Esophagus (tissue), 2 donors: ENCODE data around the gene MARK1. TPM values are rescaled to one million over a fixed set of nuclear protein-coding genes. Genes with fewer than 3 reads are reported as not detected.

Experiments used
- H3K27ac ChIP-seq, 2 donors: one replicate each; pipeline ENCODE4 v1.5.1; 2013; ENCODE audit warnings: low read depth in 2 of 2, mild to moderate bottlenecking in 2 of 2, inconsistent platforms in 1 of 2, low read length in 1 of 2, moderate library complexity in 1 of 2
- H3K27me3 ChIP-seq, 2 donors: one replicate each; pipeline ENCODE4 v1.6.1; 2013; ENCODE audit warnings: low read length in 2 of 2, control low read depth in 1 of 2, mild to moderate bottlenecking in 1 of 2; ENCODE audit not compliant: insufficient read depth in 2 of 2, control insufficient read depth in 1 of 2
- H3K36me3 ChIP-seq, 2 donors: one replicate each; pipeline ENCODE4 v1.6.1; 2013; ENCODE audit warnings: low read length in 1 of 2; ENCODE audit not compliant: control insufficient read depth in 2 of 2, insufficient read depth in 2 of 2
- H3K4me1 ChIP-seq, 2 donors: one replicate each; pipeline ENCODE4 v1.6.1; 2013; ENCODE audit warnings: low read length in 1 of 2; ENCODE audit not compliant: control insufficient read depth in 2 of 2, insufficient read depth in 2 of 2
- H3K4me3 ChIP-seq, 2 donors: one replicate each; pipeline ENCODE4 v1.5.1; 2013; ENCODE audit warnings: low read length in 2 of 2, mild to moderate bottlenecking in 2 of 2, low read depth in 1 of 2, moderate library complexity in 1 of 2
- H3K9me3 ChIP-seq, 2 donors: one replicate each; pipeline ENCODE4 v1.6.1; 2013; ENCODE audit warnings: mild to moderate bottlenecking in 2 of 2, low read depth in 1 of 2, low read length in 1 of 2, moderate library complexity in 1 of 2; ENCODE audit not compliant: control insufficient read depth in 2 of 2, insufficient read depth in 1 of 2
- WGBS, 2 donors: extraction: QIAGEN DNeasy Blood & Tissue Kit; methylation state at CpG; one replicate each; pipeline ENCODE4 v1.1.7; 2013; 5-methylcytosine and 5-hydroxymethylcytosine counted together
- polyA plus RNA-seq, 2 donors: library from polyadenylated mRNA; stranded (reverse); fragments of 200-250 nt; gene quantifications; one replicate each; pipeline ENCODE4 v1.2.3, GENCODE V29; 2013
- donor health status: healthy with polysubstance abuse.
- donor health status: Bipolar disorder and iron deficiency.

The MARK1 gene
- polyA plus RNA-seq, 2 donors: 3.4 to 3.8 TPM

DNA sequence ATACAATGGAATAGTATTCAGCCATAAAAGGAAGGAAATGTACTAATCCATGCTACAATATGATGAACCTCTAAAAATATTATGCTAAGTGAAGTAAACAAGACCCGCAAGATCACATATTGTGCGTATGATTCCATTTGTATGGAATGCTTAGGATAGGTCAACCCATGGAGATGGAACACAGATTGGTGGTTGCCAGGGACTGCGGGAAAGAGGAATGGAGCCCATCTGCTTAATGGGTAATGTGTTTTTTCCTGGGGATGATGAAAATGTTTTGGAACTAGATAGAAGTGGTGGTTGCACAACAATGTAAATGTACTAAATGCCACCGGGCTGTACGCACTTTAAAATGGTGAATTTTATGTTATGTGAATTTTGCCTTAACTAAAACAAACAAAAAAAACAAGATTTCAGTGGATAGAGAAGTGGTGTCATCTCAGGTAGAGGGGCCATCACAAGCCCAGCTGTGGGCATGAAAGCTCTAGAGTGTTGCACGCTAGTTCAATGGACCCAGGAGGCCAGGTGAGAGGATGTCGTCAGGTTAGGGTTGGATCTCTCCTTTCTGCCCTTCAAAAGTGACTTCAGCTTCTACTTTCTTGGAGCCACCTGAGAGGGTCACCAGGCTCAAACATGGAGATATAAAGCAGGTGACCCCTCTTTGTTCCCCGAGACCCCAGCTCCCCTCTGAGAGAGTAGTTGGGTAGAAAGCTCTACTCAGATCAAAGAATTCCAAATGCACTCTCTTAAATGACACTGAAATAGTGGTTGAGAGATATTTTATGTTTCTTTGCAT is 164.7 kb downstream of the MARK1 start:
- H3K27me3 ChIP-seq: no peaks in the 10 kb centered on the region
- H3K27ac ChIP-seq: no peak overlapping the region
- 92% methylated on average over 8 of the region's 8 CpGs for WGBS, 2 donors
- H3K36me3 ChIP-seq: no peaks in the 10 kb centered on the region
- no peak overlapping the region for H3K4me3 ChIP-seq
- H3K9me3 ChIP-seq: no peaks in the 10 kb centered on the region
- H3K4me1 ChIP-seq: peaks cover 0 to 6% of the 10 kb centered on the region in 2 donors

DNA sequence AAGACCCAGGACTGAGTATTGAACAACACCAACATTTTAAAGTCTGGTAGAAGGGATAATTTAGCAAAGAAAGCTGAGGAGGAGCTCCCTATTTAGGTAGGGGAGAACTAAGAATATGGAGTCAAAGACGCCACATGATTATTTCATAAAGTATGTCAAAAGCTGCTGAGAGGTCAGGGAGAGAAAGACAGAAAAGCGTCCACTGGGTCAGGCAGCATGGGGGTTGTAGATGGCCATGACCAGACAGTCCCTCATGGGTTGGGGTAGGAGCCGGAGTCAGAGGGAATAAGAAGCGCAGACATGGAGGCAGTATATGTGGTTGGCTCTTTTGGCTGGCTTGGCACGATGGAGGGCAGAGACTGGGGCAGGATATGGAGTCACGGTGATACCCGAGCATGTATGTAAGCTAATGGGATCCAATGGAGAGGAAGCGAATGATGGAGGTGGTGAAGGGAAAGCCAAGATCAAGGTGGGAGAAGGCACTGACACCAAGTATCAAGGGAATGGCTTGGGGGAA is 167.0 kb downstream of the MARK1 start:
- Histone ChIP-seq H3K4me1 (peaks cover 0 to 3% of the 10 kb centered on the region in 2 donors), H3K4me3 (no peak overlapping the region), H3K27ac (no peak overlapping the region), H3K36me3 (no peaks in the 10 kb centered on the region), H3K27me3 (no peaks in the 10 kb centered on the region), H3K9me3 (no peaks in the 10 kb centered on the region)
- 96 to 98% methylated on average over 8 of the region's 8 CpGs for WGBS, 2 donors

DNA sequence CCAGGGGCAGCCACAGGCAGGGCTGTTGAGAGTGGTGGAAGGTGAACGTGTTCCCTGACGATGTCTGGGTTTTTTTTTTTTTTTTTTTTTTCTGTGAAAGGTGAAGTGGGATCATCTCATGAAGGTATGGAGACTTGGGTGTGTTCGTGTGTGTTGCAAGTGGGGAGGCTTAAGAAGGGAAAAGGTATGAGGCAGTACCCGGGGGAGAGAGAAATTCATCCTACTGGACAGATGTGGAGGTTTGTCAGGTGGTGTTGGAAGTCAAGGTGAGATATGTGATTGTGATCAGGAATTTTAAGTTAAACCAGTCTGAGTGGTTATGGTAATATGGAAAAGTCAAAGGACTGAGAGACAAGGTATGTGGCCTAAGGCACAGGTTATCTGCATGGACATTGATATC is 167.5 kb downstream of the MARK1 start:
- H3K4me3 ChIP-seq: no peak overlapping the region
- no peaks in the 10 kb centered on the region for H3K27me3 ChIP-seq
- H3K27ac ChIP-seq: no peak overlapping the region
- 89 to 93% methylated on average over 4 of the region's 4 CpGs for WGBS, 2 donors
- no peaks in the 10 kb centered on the region for H3K36me3 ChIP-seq
- H3K9me3 ChIP-seq: no peaks in the 10 kb centered on the region
- peaks cover 0 to 2% of the 10 kb centered on the region in 2 donors for H3K4me1 ChIP-seq

DNA sequence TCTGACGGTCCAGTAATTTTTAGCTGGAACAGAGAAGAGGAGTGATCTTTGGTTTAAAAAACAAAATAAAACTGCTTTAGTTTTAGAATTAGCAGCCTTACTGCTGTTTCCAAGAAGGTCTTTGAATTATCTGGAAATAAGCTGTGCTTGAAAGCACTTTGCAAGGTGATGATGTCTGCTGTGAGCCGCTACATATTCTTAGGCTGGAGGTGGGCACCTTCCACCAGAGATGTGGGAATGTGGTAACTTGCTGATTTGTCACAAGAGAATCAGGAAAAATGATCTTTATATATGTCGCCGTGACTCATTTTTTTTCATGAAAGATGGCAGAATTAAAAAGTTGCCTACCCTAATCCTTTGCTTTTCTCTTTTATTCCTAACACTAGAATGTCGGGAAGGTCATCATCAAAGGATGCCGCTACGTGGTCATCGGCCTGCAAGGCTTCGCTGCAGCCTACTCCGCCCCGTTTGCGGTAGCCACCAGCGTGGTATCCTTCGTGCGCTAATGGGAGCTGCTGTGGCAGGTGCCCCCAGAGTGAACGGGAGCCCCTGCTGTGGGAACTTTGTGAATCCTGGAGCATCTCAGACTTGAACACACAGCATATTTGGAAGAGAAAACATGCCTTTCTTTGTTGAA is 168.4 kb downstream of the MARK1 start:
- no peaks in the 10 kb centered on the region for H3K36me3 ChIP-seq
- H3K27ac ChIP-seq: no peak overlapping the region
- no peaks in the 10 kb centered on the region for H3K9me3 ChIP-seq
- peaks cover 0 to 2% of the 10 kb centered on the region in 2 donors for H3K4me1 ChIP-seq
- WGBS, 2 donors: 94 to 96% methylated on average over 16 of the region's 16 CpGs
- H3K27me3 ChIP-seq: no peaks in the 10 kb centered on the region
- no peak overlapping the region for H3K4me3 ChIP-seq

DNA sequence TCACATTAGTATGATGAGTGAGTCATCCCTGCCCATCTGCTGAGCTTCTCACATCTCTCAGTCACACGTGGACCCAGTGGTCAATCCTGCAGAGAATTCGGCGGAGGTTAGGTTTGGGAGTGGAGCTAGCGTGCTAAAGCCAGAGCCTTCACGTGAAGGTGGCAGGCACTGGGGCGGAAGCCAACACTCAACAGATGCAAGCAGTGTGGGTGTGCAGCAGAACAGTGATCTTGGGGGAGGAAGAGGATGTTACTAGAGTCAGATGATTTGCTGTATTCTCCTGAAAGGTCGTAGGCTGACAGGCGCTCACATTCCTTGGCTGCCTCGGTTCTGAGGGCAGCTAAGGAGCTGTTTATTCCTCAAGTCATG is 168.9 kb downstream of the MARK1 start:
- WGBS, 2 donors: 77% methylated on average over 9 of the region's 9 CpGs
- H3K36me3 ChIP-seq: no peaks in the 10 kb centered on the region
- no peak overlapping the region for H3K4me3 ChIP-seq
- no peaks in the 10 kb centered on the region for H3K27me3 ChIP-seq
- H3K9me3 ChIP-seq: no peaks in the 10 kb centered on the region
- no peak overlapping the region for H3K27ac ChIP-seq
- H3K4me1 ChIP-seq: no peaks in the 10 kb centered on the region

DNA sequence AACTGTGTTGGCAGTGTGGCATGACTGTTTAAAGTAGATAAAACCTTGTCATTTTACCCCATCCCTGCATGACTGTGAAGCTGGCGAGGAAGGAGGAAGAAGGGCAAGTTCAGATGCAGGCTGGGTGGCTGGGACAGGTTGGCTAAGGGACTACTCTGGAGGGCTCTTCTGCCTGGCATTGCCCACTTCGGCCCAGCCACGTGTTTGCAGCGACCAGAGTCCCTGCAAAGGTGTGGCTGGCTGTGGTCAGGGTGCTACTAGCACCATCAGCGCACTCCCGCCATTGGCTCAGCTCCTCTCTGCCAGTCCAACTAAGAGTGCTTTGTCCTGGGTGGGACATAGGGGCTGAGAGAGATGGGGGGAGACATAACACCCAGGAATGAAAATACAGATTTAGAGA is 169.4 kb downstream of the MARK1 start:
- WGBS, 2 donors: 91 to 93% methylated on average over 6 of the region's 6 CpGs

DNA sequence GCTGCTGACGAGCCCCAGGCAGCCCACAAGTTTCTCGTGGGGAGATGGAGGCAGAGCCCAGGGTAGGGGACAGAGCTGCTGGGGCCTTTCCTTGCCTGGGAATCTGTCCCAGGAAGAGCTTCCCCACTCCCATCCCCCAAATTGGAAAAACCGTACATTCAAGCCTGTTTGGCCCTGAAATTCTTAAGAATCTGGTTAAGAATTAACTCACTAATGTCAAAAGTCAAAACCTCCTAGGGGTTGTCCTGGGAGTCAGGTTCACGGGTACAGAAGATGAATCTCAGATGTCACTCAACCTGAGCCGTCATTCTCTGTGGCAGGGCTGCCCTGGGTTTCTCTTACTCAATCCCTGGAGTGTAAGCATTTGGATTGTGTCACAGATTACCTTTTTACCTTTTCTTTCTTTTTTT is 170.7 kb downstream of the MARK1 start:
- no peak overlapping the region for H3K4me3 ChIP-seq
- no peaks in the 10 kb centered on the region for H3K9me3 ChIP-seq
- no peaks in the 10 kb centered on the region for H3K4me1 ChIP-seq
- H3K27me3 ChIP-seq: peaks cover 0 to 3% of the 10 kb centered on the region in 2 donors
- no peaks in the 10 kb centered on the region for H3K36me3 ChIP-seq
- no peak overlapping the region for H3K27ac ChIP-seq
- 78 to 87% methylated on average over 5 of the region's 5 CpGs for WGBS, 2 donors

More for the DNA sequence above, 169.4 kb downstream of the MARK1 start:
- Histone ChIP-seq H3K27ac (no peak overlapping the region), H3K4me1 (no peaks in the 10 kb centered on the region), H3K4me3 (no peak overlapping the region), H3K36me3 (no peaks in the 10 kb centered on the region), H3K9me3 (no peaks in the 10 kb centered on the region), H3K27me3 (no peaks in the 10 kb centered on the region)

DNA sequence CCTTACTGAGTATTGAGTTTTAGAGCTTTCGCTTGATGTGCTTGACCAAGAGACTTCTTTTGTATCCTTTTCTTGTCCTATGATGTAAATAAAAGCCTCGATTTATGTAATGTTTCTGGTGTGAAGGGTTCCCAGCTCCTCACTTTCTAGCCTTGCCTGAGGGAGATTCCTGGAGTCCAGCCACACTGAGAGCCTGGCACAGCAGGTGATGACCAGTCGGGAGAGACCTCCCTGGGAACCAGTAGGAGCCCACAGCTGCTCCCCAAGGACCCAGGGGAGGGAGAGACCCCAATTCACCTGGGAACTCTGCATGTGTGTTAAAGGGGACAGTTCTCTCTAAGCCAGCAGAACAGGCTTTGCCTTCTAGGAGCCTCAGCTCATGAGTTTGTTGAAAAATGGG is 171.1 kb downstream of the MARK1 start:
- Histone ChIP-seq H3K27me3 (peaks cover 0 to 3% of the 10 kb centered on the region in 2 donors), H3K9me3 (no peaks in the 10 kb centered on the region), H3K4me3 (no peak overlapping the region), H3K36me3 (no peaks in the 10 kb centered on the region), H3K27ac (no peak overlapping the region), H3K4me1 (no peaks in the 10 kb centered on the region)
- 76 to 85% methylated on average over 3 of the region's 3 CpGs for WGBS, 2 donors

DNA sequence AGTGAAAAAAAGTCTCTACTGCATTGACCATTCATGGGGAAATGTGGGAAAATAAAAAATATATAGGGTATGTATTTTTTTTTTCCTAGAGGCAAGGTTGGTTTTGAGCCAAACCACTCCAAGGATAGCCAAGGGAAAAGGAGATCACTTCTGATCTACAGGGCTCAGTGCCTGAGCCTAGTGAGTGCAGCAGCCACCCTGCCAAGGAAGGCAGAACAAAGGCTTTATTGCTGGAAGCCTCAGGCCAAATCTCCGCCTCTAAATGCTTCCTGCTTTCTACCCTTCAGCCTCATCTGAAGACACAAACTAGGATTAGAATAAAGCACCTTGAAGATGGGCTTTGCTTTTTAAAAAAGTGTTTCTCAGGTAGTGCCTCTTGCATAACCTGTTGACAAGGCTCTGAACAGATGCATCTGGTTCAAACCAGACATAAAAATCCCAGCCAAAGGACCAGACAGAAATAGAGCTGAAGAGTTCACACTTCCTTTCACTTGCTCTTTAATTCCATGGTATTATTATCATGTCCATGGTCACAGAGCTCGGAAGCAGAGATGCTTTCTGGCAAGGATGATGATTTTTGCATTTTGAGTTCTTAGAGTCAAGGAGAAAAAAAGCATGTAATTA is 172.7 kb downstream of the MARK1 start:
- Histone ChIP-seq H3K9me3 (no peaks in the 10 kb centered on the region), H3K27ac (no peak overlapping the region), H3K4me1 (no peaks in the 10 kb centered on the region), H3K4me3 (no peak overlapping the region), H3K36me3 (no peaks in the 10 kb centered on the region), H3K27me3 (peaks cover 0 to 3% of the 10 kb centered on the region in 2 donors)
- 13 to 38% methylated on average over 2 of the region's 2 CpGs for WGBS, 2 donors
